Activated gamma-delta T cell treated with anti-CD3 and anti-CD28 coated beads, Interleukin-2, amount 50 U/mL, for 16 hours (primary cell): ENCODE measurements around the gene MSANTD1.

Source experiments
- DNase-seq: peaks from one replicate; pipeline ENCODE4 v3.0.0-alpha.2; 2020; ENCODE audit warnings: low read depth

Gene MSANTD1

DNA sequence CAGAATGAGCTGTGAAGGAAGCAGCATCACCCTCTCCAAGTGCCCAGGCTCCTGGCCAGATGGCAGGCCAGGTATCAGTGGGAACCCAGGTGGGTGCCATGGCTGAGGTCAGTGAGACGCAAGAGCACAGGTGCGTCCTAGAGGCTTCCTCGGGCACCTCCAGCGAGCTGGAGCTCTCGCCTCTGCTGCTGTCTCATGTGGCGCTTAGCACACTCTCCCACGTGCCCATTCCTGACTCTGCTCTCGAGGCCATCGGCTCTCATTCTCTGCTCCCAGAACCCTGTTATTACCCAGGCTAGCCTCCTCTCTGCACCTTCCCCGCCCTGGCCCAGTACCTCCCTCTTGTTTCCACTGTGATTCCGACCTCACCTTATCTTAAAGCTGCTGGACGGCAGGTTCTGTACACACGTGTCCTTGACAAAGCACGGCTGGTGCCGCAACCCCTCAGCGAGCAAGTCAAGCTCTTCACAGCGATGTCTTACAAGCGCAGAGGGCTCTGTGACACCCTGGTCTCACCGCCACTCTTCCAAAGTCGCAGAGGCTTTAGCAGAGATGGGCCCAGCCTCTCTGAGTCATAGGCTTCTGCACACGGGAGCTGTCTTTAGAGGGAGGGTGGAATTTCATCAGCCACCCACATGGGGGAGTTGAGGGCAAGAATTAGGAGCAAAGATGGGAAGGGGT lies 15.4 kb upstream of the MSANTD1 start:
- no peak for DNase-seq

GRCh38 chr4:3234171-3235029 lies 14.6 kb upstream of the MSANTD1 start:
- no peak for DNase-seq

DNA sequence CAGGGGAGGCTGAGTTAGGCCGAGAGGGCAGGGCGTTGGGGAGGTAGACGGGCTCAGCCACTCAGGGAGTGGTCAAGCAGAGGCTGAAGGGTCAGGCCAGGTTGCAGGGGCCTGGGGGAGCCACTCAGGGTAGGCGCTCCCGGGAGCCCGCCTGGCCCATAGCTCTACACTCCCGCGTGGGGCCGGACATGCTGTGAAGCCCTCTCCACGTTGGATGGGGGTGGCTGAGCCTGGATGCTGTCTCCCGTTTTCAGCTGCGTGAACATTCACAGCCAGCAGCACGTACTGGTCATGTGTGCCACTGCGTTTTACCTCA lies 14.0 kb upstream of the MSANTD1 start:
- no peak for DNase-seq

GRCh38 chr4:3235581-3235980 lies 13.4 kb upstream of the MSANTD1 start:
- no peak for DNase-seq

DNA sequence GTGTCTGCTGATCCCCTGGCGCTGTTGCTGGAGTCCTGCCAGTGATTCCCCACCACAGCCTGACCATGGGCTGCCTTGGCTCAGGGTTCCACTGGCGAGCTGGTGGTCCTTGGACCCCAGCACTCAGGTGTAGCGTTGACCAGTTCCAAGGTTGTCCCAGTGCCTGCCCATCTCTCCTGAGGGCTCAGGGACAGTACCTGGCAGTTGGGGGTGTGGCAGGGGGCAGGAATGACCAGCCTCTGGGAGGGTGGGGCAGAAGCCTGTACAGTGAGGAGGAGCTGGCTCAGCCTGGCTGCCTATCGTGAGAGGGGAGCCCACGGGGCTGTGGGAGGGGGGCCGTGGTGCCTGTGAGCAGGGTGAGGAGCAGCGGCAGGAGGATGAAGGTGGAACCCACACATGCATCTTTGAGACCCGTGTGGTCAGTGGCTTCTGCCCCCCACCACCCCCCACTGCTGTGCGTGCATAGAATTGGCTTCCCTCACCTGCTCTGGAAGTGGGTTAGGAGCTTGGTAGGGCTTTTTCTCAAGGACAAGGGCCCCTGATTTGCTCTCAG lies 12.6 kb upstream of the MSANTD1 start:
- DNase-seq = no peak

- DNase-seq = no peak
These were observed 11.7 kb upstream of the MSANTD1 start for GRCh38 chr4:3237266-3237665.

- no peak for DNase-seq
These were observed 11.0 kb upstream of the MSANTD1 start for GRCh38 chr4:3237712-3238560.

DNA sequence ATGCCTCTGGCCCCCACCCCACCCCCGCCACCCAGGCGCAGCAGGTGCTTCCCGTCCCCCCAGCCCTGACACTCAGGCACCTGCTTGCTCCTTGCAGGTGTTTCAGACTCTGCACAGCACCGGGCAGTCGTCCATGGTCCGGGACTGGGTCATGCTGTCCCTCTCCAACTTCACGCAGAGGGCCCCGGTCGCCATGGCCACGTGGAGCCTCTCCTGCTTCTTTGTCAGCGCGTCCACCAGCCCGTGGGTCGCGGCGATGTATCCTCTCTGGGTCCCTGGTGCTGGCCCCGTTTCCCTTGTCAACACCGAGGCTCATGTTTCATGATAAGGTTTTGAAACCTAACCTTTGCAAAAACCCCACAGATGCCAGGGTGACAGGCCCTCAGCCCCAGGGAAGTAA lies 10.2 kb upstream of the MSANTD1 start:
- DNase-seq = no peak

DNA sequence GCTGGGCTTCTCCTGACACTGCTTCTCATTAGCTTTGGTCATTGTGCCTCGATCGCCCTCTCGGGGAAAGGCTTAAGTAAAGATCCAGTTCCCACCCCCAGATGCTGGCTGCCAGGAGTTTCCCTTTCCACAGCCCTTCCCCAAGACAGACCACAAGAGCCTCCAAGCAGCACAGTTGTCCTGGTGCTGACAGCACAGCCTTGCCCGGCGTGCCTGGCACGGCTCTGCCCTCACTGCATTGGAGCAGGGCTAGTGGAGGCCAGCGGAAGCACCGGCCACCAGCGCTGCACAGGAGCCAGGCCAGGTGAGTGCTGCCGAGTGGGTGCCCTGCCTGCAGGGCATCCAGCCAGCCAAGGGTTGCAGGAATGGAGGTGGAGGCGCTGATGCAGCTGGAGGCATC lies 9.7 kb upstream of the MSANTD1 start:
- DNase-seq = no peak

DNA sequence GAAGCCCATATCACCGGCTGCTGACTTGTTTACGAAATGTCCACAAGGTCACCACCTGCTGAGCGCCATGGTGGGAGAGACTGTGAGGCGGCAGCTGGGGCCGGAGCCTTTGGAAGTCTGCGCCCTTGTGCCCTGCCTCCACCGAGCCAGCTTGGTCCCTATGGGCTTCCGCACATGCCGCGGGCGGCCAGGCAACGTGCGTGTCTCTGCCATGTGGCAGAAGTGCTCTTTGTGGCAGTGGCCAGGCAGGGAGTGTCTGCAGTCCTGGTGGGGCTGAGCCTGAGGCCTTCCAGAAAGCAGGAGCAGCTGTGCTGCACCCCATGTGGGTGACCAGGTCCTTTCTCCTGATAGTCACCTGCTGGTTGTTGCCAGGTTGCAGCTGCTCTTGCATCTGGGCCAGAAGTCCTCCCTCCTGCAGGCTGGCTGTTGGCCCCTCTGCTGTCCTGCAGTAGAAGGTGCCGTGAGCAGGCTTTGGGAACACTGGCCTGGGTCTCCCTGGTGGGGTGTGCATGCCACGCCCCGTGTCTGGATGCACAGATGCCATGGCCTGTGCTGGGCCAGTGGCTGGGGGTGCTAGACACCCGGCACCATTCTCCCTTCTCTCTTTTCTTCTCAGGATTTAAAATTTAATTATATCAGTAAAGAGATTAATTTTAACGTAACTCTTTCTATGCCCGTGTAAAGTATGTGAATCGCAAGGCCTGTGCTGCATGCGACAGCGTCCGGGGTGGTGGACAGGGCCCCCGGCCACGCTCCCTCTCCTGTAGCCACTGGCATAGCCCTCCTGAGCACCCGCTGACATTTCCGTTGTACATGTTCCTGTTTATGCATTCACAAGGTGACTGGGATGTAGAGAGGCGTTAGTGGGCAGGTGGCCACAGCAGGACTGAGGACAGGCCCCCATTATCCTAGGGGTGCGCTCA lies 8.7 kb upstream of the MSANTD1 start:
- no peak for DNase-seq

- DNase-seq = no peak
These were observed 7.9 kb upstream of the MSANTD1 start for GRCh38 chr4:3240936-3241522.

- no peak for DNase-seq
These were observed 6.9 kb upstream of the MSANTD1 start for GRCh38 chr4:3241898-3242524.

- DNase-seq = no peak
These were observed 5.7 kb upstream of the MSANTD1 start for GRCh38 chr4:3243136-3243780.

- no peak for DNase-seq
These were observed 5.0 kb upstream of the MSANTD1 start for GRCh38 chr4:3244002-3244401.

GRCh38 chr4:3244747-3245146 lies 4.2 kb upstream of the MSANTD1 start:
- no peak for DNase-seq

DNA sequence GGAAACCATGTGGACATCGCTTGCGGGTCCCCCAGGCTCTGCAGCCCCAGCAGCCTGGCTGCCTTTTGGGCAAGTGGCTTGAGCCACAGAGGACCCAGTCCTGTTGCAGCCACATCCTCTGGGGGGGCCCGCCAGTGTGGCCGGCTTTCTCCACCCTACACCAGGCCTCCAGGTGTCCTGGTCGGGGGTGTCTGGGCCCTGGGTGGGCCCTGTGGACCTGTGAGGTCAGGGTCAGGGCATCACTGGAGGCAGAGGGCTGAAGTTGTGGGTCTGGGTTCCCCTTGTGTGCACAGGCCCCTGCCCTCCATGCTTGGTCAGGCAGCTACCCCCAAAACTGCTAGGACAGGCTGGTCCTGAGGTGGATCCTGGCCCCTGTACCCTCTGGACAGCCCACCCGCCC lies 3.3 kb upstream of the MSANTD1 start:
- DNase-seq = no peak

- no peak for DNase-seq
These were observed 2.2 kb upstream of the MSANTD1 start for GRCh38 chr4:3246458-3247398.

GRCh38 chr4:3247399-3248177 lies 1.4 kb upstream of the MSANTD1 start:
- no peak for DNase-seq
